Measurements from ENCODE around the gene TMEM185A. TPM values are rescaled to one million over a fixed set of nuclear protein-coding genes. Genes with fewer than 3 reads are reported as not detected.
A peak's percentile ranks its signal among the peaks of the same experiment; 100 is the strongest.
"Not testable (repeated sequence)": the region's sequence is repeated elsewhere in the genome, so short reads cannot be mapped to it uniquely, and the experiment has no call there.

Gene TMEM185A
- total RNA-seq (10 to 100 TPM; 31.7 to 42.0 TPM), polyA plus RNA-seq (ENCODE audit: insufficient read length in 2 of 2) (10 to 100 TPM; 33.9 to 45.6 TPM)
- long read RNA-seq, donor 1, transcript TMEM185A-207 (7 exons, 2,840 nt), result major isoform, 8 of 12 reads
- long read RNA-seq, donor 1, partial matches to known transcripts, result 0 of 12 reads
- long read RNA-seq, donor 1, other reads (novel, unspliced or antisense), result 0 of 12 reads
- long read RNA-seq, donor 2, partial matches to known transcripts, result 0 of 5 reads
- long read RNA-seq, donor 2, other reads (novel, unspliced or antisense), result 0 of 5 reads
- long read RNA-seq, donor 3, partial matches to known transcripts, result 0 of 4 reads
- long read RNA-seq, donor 3, other reads (novel, unspliced or antisense), result 0 of 4 reads
- long read RNA-seq, donor 4, transcript TMEM185A-207 (7 exons, 2,840 nt), result major isoform, 5 of 11 reads
- long read RNA-seq, donor 4, partial matches to known transcripts, result 0 of 11 reads
- long read RNA-seq, donor 4, other reads (novel, unspliced or antisense), result 0 of 11 reads

DNA sequence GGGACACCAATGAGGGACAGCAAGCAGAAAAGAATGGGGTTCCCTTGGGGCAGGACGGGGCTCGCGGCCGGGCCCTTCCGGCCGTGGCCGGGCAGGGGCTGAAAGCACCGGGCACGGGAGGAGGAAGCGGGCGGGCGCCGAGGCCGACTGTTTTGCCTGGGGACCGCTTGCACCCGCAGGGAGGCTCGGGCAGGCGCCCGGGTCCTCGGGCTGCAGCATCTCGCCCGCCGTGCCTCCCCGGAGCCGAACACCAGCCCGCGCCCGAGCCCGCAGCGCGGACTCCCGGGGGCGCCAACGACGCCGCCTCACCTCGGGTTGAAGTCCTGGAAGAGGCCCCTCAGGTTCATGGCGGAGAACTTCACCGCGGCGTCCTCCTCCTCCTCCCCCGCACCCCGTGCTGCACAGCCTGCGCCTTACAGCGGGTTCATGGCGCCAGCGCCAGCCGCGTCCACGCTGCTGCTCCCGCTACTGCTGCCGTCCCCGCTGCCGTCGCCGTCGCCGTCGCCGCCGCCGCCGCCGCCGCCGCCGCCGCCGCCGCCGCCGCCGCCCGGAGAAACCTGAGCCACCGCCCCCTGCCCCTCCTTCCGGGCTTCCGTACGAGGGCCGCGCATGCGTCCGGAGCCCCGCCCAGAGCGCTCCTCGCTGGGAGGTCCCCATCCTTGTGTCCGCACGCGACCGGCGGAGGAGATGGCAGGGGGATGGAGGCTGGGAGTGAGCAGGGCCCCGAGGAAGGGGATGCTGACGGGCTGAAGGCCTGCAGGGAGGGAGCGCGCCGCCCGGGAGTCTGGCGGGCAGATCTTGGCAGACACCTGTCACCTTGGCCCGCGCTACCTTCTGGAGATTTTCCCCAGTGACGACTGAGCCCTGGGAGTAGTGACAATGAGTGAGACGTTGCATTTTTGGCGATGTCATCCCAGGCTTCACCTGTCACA lies at the start of gene TMEM185A:
TSS of gene TMEM185A (minus strand) at position 559 of the 932 bp plus-strand sequence. CDS start at position 347, 212 bp downstream.
- WGBS (ENCODE audit: insufficient coverage), result 26% methylated on average over 102 of the region's 102 CpGs
- peak; percentile 17 to 91 (median 53) for DNase-seq (ENCODE audit: low read depth in 4 of 6, low spot score in 6 of 6)
- H3K4me1 ChIP-seq (ENCODE audit: control insufficient read depth, insufficient read depth, low read length), result no peaks in the 10 kb centered on the region
- no peaks in the 10 kb centered on the region for H3K36me3 ChIP-seq (ENCODE audit: control insufficient read depth, insufficient read depth, low read length)
- H3K4me3 ChIP-seq (ENCODE audit: low read depth, low read length), result peak within 1 kb of the TSS; percentile 54
- H3K27ac ChIP-seq (ENCODE audit: low read depth, low read length), result peak within 1 kb of the TSS; percentile 22
- no peaks in the 10 kb centered on the region for H3K27me3 ChIP-seq (ENCODE audit: control insufficient read depth, insufficient read depth, low read length)
- no peaks in the 10 kb centered on the region for H3K9me3 ChIP-seq (ENCODE audit: control insufficient read depth, insufficient read depth, low read length)

DNA sequence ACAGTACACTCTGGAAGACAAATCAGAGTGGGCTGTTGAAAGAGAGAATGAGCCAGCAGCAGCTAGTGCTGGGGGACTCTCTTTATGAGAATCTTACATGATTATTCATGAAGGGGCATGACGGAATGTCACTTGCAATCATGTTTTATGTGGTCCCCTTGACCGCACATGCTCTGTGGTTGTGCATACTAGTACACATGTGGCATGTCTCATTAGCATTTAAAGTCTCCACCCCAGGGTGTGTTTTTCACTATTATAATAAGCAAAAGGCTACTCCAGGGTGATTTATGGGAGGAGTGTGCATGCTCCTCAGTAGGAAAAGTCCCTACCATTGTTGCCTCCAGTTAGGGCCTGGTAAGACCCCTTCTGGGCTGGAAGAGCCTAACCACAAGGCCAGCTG lies 49.6 kb upstream of the TMEM185A start:
- H3K4me1 ChIP-seq (ENCODE audit: control insufficient read depth, insufficient read depth, low read length), result no peaks in the 10 kb centered on the region
- H3K27ac ChIP-seq (ENCODE audit: low read depth, low read length), result no peak overlapping the region
- H3K9me3 ChIP-seq (ENCODE audit: control insufficient read depth, insufficient read depth, low read length), result no peaks in the 10 kb centered on the region
- H3K27me3 ChIP-seq (ENCODE audit: control insufficient read depth, insufficient read depth, low read length), result no peaks in the 10 kb centered on the region
- H3K4me3 ChIP-seq (ENCODE audit: low read depth, low read length), result no peak overlapping the region
- H3K36me3 ChIP-seq (ENCODE audit: control insufficient read depth, insufficient read depth, low read length), result no peaks in the 10 kb centered on the region
- WGBS (ENCODE audit: insufficient coverage), result 83% methylated on average over 1 of the region's 2 CpGs
- DNase-seq (ENCODE audit: low read depth in 4 of 6, low spot score in 6 of 6), result no peak

DNA sequence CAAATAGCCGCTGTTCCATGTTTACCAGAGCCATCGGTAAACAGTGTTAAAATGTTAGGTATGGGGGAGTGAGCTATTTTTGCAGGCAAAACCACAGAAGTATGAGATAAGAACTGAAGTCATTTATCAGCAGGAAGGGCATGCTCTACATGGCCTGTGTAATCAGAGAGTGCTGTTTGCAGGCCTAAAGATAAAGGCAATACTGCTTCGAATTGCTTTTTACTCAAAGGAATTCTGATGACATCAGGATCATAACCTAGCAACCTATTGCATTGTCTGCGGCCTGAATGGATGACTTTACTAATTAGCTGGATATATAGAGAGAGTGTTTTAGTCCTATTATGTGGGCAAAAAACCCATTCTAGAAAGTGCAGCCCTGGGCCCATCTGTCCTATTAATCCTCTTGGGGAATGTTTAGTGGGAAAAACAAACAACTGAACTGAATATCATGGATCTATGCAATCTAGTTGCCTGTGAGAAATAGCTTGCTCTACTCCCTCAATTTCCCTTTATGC lies 47.6 kb upstream of the TMEM185A start:
- not testable (repeated sequence) for H3K4me1 ChIP-seq (ENCODE audit: control insufficient read depth, insufficient read depth, low read length); H3K27me3 ChIP-seq (ENCODE audit: control insufficient read depth, insufficient read depth, low read length); H3K27ac ChIP-seq (ENCODE audit: low read depth, low read length); DNase-seq (ENCODE audit: low read depth in 4 of 6, low spot score in 6 of 6); H3K9me3 ChIP-seq (ENCODE audit: control insufficient read depth, insufficient read depth, low read length); H3K36me3 ChIP-seq (ENCODE audit: control insufficient read depth, insufficient read depth, low read length); H3K4me3 ChIP-seq (ENCODE audit: low read depth, low read length)
- no CpG with 5 or more reads among the region's 4 CpGs for WGBS (ENCODE audit: insufficient coverage)

DNA sequence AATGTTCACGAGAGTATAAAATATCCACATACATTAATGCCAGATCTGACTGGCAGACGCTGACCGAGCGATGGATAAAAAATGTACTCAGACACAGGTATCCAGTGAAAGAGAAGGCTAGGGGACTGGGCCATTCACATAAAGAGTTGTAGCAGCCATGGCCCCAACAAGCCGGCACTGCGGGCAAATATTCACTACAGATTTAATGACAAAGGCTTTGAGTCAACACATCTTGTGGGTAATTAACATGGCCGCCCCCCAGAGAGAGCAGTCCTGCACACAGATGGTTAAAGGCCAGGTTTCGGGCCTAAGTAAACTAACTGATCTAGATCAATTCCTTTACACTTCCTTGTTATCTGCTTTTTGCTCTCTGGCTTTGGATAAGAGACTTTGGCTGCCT lies 44.0 kb upstream of the TMEM185A start:
- H3K27me3 ChIP-seq (ENCODE audit: control insufficient read depth, insufficient read depth, low read length); DNase-seq (ENCODE audit: low read depth in 4 of 6, low spot score in 6 of 6); H3K4me1 ChIP-seq (ENCODE audit: control insufficient read depth, insufficient read depth, low read length); H3K27ac ChIP-seq (ENCODE audit: low read depth, low read length); H3K9me3 ChIP-seq (ENCODE audit: control insufficient read depth, insufficient read depth, low read length); H3K36me3 ChIP-seq (ENCODE audit: control insufficient read depth, insufficient read depth, low read length); H3K4me3 ChIP-seq (ENCODE audit: low read depth, low read length): not testable (repeated sequence)
- WGBS (ENCODE audit: insufficient coverage), result no CpG with 5 or more reads among the region's 8 CpGs

DNA sequence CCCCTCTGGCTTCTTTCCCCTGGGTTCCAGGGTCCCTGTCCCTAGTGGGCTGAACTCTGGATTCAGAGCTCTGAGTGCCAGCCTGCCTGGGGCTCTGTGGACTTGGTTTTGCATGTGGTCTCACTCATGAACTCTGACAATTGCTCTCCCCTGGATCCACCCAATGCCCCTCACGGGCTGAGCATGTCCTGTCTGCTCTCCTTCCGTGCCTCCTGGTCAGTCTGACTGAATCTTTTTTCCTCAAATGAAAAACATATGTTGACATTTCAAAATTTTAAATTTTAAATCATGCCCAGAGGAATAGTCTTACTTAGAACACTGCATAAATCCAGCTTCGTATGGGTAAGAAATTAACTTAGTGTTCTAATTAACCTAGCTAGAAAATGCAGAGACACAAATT lies 43.5 kb upstream of the TMEM185A start:
- H3K4me1 ChIP-seq (ENCODE audit: control insufficient read depth, insufficient read depth, low read length); DNase-seq (ENCODE audit: low read depth in 4 of 6, low spot score in 6 of 6); H3K4me3 ChIP-seq (ENCODE audit: low read depth, low read length); H3K27me3 ChIP-seq (ENCODE audit: control insufficient read depth, insufficient read depth, low read length); H3K9me3 ChIP-seq (ENCODE audit: control insufficient read depth, insufficient read depth, low read length); H3K27ac ChIP-seq (ENCODE audit: low read depth, low read length); H3K36me3 ChIP-seq (ENCODE audit: control insufficient read depth, insufficient read depth, low read length): not testable (repeated sequence)
- WGBS (ENCODE audit: insufficient coverage), result no CpG with 5 or more reads among the region's 3 CpGs

DNA sequence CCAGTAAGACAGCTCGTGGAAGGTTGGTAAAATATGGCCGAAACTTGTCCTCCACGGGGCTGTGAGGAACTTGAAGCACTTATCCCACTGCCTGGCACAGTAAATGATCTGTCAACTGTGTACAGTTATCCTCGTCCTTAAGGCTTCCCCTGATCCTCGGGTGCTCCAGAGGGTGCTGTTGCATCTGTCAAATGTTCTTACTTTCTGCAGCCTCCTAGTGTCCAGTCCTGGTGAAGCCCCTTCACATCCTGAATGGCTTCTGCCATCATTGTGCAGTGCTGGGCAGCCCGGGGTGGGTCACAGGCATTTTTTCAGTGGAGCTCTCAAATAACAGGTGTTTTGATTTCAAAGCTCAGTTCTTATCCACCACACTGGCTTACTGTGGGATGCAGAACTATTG lies 29.0 kb upstream of the TMEM185A start:
- H3K9me3 ChIP-seq (ENCODE audit: control insufficient read depth, insufficient read depth, low read length); H3K27me3 ChIP-seq (ENCODE audit: control insufficient read depth, insufficient read depth, low read length); H3K4me1 ChIP-seq (ENCODE audit: control insufficient read depth, insufficient read depth, low read length); H3K36me3 ChIP-seq (ENCODE audit: control insufficient read depth, insufficient read depth, low read length); H3K4me3 ChIP-seq (ENCODE audit: low read depth, low read length); DNase-seq (ENCODE audit: low read depth in 4 of 6, low spot score in 6 of 6); H3K27ac ChIP-seq (ENCODE audit: low read depth, low read length): not testable (repeated sequence)
- no CpG with 5 or more reads among the region's 6 CpGs for WGBS (ENCODE audit: insufficient coverage)

DNA sequence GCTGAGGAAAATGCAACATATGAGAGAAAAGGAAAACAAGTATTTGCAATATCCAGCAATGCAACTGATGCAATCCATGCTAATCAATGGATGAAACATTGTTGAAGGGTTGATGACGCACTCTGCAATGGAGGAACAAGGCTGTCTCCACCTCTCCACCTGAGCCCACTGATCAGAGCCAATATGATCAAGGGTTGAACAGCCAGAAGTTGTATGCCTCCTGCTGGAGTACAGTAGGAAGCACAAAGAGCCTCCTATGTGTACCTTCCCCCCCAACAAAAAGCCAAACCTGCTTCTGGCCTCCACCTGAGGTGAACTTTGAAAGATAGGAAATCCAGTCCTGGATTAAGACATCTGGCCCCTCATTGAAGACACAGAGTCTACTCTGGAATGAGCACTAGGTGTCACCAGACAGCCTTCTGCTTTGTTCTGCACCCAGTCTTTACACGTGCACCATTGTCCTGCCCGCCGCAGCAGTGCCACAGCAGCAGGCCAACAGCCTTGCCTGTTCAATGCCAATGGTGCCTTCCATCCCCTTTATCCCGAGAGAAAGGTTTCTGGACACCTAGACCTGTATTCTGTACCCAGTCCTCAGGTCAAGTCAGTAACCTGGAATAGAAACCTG lies 24.8 kb upstream of the TMEM185A start:
- H3K9me3 ChIP-seq (ENCODE audit: control insufficient read depth, insufficient read depth, low read length); H3K4me3 ChIP-seq (ENCODE audit: low read depth, low read length); H3K27me3 ChIP-seq (ENCODE audit: control insufficient read depth, insufficient read depth, low read length); H3K36me3 ChIP-seq (ENCODE audit: control insufficient read depth, insufficient read depth, low read length); H3K27ac ChIP-seq (ENCODE audit: low read depth, low read length); DNase-seq (ENCODE audit: low read depth in 4 of 6, low spot score in 6 of 6); H3K4me1 ChIP-seq (ENCODE audit: control insufficient read depth, insufficient read depth, low read length): not testable (repeated sequence)
- no CpG with 5 or more reads among the region's 5 CpGs for WGBS (ENCODE audit: insufficient coverage)

DNA sequence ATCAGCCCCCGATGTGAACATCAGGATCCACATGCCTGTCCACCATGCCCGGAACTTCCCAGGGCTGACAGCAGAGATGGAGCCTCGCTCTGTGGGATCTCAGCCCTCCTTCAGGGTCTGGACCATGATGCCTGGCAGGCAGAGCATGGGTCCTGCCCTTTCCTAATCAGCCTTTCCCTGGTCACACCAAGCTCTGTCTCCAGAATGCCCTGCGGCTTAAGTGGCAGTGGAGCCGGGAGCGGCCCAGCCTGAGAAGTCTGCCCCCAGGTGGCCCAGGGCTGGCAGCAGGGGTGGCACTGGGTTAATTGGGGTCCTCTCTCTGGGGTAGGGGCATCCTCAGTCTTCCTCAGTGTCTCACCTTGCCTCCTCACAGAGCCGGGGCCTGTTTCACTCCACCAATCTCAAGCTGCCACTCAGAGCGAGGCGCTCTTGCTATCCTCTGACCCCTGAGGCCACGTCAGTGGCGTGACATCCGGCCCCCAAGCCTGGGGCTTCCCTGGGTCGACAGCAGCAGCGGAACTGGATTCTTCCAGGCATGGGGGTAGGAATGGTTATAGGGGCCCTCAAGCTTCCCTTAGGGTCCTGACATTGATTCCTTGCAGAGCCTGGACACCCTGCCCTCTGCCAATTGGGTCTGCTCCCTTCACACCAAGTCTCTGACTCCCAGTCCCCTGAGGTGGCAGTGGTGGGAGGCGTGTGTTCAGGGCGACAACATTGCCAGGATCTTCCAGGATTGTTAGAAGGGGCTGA lies 20.8 kb upstream of the TMEM185A start:
- Histone ChIP-seq H3K36me3 (ENCODE audit: control insufficient read depth, insufficient read depth, low read length) (no peaks in the 10 kb centered on the region), H3K9me3 (ENCODE audit: control insufficient read depth, insufficient read depth, low read length) (no peaks in the 10 kb centered on the region), H3K4me3 (ENCODE audit: low read depth, low read length) (no peak overlapping the region), H3K27me3 (ENCODE audit: control insufficient read depth, insufficient read depth, low read length) (no peaks in the 10 kb centered on the region), H3K4me1 (ENCODE audit: control insufficient read depth, insufficient read depth, low read length) (no peaks in the 10 kb centered on the region), H3K27ac (ENCODE audit: low read depth, low read length) (no peak overlapping the region)
- WGBS (ENCODE audit: insufficient coverage), result 73% methylated on average over 16 of the region's 16 CpGs
- DNase-seq (ENCODE audit: low read depth in 4 of 6, low spot score in 6 of 6), result no peak

DNA sequence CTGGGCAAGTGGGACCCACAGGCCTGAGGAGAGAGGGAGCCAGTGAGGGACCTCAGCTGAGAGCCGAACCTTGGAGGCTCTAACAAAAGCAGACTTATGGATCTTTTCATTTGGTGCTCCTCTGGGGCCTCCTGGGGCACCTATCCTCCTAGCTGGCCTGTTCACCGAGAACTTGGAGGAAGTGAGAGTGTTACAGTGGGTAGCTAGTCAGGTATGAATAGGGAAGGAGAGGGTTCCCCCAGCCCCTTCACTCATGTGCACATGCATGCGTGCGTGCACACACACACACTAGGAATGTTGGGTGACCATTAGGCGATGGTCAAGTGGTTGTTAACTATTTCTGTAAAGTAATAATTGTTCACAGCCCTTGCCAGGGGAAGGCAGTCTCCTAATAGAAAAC lies 18.6 kb upstream of the TMEM185A start:
- Histone ChIP-seq H3K36me3 (ENCODE audit: control insufficient read depth, insufficient read depth, low read length) (no peaks in the 10 kb centered on the region), H3K4me1 (ENCODE audit: control insufficient read depth, insufficient read depth, low read length) (no peaks in the 10 kb centered on the region), H3K9me3 (ENCODE audit: control insufficient read depth, insufficient read depth, low read length) (no peaks in the 10 kb centered on the region), H3K27me3 (ENCODE audit: control insufficient read depth, insufficient read depth, low read length) (no peaks in the 10 kb centered on the region), H3K4me3 (ENCODE audit: low read depth, low read length) (no peak overlapping the region), H3K27ac (ENCODE audit: low read depth, low read length) (no peak overlapping the region)
- 93% methylated on average over 2 of the region's 5 CpGs for WGBS (ENCODE audit: insufficient coverage)
- no peak for DNase-seq (ENCODE audit: low read depth in 4 of 6, low spot score in 6 of 6)
